GM18519 (cell line): ENCODE results near the gene OR5D14.

Source experiments
- ATAC-seq: cut with Tn5 transposase; IDR thresholded peaks from one replicate; pipeline ENCODE4 v1.9.1; 2021; ENCODE audit warnings: mild to moderate bottlenecking, moderate library complexity; ENCODE audit not compliant: unreplicated experiment, low FRiP score

Gene OR5D14

GRCh38 chr11:55795256-55795655 is at the start of gene OR5D14:
Gene OR5D14 (plus strand): TSS chr11:55795556. CDS start chr11:55795556, 0 bp downstream.
- ATAC-seq, result no peak

- ATAC-seq, result no peak
These were observed 22.2 kb upstream of the OR5D14 start, which contains the start of gene OR5D13 for GRCh38 chr11:55773138-55773537. Gene OR5D13 (plus strand): TSS chr11:55773438. CDS start chr11:55773438, 0 bp downstream.

GRCh38 chr11:55791606-55792005 is 3.8 kb upstream of the OR5D14 start:
- ATAC-seq, result no peak

GRCh38 chr11:55793321-55793720 is 2.0 kb upstream of the OR5D14 start:
- ATAC-seq, result no peak

GRCh38 chr11:55806248-55806647 is 10.9 kb downstream of the OR5D14 start:
- no peak for ATAC-seq

GRCh38 chr11:55811067-55811466 is 15.7 kb downstream of the OR5D14 start, which contains the start of gene OR5L1:
Gene OR5L1 (plus strand): TSS chr11:55811367. CDS start chr11:55811467, 100 bp downstream.
- ATAC-seq, result no peak

- ATAC-seq, result no peak
These were observed 24.0 kb downstream of the OR5D14 start, which contains the start of gene OR5D18 for GRCh38 chr11:55819330-55819729. Gene OR5D18 (plus strand): TSS chr11:55819630. CDS start chr11:55819630, 0 bp downstream.

- ATAC-seq, result no peak
These were observed 31.6 kb downstream of the OR5D14 start, which contains the start of gene OR5L2 for GRCh38 chr11:55826919-55827318. Gene OR5L2 (plus strand): TSS chr11:55827219. CDS start chr11:55827219, 0 bp downstream.

- no peak for ATAC-seq
These were observed 43.1 kb downstream of the OR5D14 start, which contains the start of gene OR5D16 for GRCh38 chr11:55838452-55838851. Gene OR5D16 (plus strand): TSS chr11:55838752. CDS start chr11:55838752, 0 bp downstream.
